RCC 7860 (cell line): Measurements from ENCODE around the gene KAZN.
A peak's percentile ranks its signal among the peaks of the same experiment; 100 is the strongest.
"Not testable (repeated sequence)": the region's sequence is repeated elsewhere in the genome, so short reads cannot be mapped to it uniquely, and the experiment has no call there.

Experiments
- DNase-seq: peaks from one replicate; pipeline ENCODE4 v3.0.0-alpha.2; 2015; ENCODE audit warnings: low spot score
- FAIRE-seq: peaks from 2 replicates; lab custom pipeline; 2012; peaks lifted over from hg19 to GRCh38; lab: Jason Lieb, UNC

KAZN gene

GRCh38 chr1:14962407-14962806 is 363.9 kb downstream of the KAZN start:
- FAIRE-seq (no peak), DNase-seq (no peak)

GRCh38 chr1:14963791-14964710 is 365.6 kb downstream of the KAZN start:
- peak; percentile 29 for DNase-seq
- FAIRE-seq: not testable (repeated sequence)

DNA sequence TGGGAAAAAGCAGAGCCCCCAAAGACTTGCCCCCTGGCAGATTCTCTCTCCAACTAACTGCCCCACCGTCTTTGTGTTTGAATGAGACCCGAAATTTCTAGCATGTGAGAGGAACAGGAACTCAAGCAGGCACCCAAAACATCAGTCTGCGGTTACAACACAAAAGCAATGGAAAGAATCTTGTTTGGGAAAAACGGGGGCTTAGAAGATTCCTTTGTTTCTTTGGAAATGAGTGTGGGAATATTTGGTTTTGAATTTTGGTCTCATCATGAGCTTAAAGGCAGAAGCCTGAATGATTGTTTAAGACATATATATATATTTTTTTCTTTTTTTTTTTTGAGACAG is 366.2 kb downstream of the KAZN start:
- FAIRE-seq (no peak), DNase-seq (no peak)

- peak; percentile 86 for FAIRE-seq
- DNase-seq: peak; percentile 78
These were observed 369.9 kb downstream of the KAZN start for GRCh38 chr1:14968251-14968851.

DNA sequence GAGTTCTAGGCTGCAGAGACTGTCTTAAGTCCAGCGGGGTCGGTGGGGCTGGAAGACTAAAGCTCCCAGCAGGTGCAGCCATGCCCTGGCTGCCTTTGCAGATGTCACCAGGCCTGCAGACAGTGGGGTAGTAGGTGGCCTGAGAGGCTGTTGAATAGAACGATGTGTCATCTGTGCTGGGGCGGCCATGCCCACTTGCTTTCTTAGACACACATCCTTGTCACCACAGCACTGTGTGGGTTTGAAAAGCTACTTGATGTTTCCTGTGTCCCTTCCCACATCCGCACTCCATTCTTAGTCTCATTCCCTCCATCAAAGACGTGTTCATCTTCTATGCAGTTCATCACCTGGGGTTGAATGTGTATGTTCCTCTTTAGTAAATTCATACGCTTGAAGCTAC is 370.5 kb downstream of the KAZN start:
- DNase-seq: peak; percentile 65
- FAIRE-seq: no peak

DNA sequence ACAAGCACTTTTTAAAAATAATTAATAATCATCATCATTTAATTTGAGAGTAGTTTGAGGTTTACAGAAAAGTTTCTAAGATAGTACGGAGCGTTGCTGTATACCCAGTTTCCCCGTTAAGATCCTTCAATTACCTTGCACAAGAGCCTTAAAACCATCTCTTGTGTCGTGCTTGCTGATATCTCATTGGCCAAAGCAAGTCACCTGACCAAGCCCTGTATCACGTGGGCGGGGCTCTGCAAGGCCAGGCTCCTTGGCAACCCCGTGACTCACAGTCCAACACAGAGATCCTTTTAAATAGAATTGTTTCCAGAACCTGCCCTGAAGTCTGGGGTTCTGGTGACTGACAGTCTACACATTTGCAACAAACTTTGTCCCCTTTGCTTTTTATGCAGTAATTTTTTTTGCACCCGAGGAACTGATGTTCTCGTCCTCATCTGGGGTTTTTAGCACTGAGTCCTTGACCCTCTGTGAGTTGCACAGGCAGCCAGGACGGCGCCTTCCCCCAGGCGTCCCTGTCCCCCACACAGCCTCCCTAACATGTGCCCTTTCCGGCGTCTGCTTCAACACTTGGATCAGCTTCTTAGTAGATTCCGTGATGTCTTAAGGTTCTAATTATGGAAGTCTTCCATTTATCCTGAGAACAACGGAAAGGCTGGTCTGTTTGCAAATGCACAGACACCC is 371.8 kb downstream of the KAZN start:
- DNase-seq (peak; percentile 71), FAIRE-seq (peak; percentile 27)

DNA sequence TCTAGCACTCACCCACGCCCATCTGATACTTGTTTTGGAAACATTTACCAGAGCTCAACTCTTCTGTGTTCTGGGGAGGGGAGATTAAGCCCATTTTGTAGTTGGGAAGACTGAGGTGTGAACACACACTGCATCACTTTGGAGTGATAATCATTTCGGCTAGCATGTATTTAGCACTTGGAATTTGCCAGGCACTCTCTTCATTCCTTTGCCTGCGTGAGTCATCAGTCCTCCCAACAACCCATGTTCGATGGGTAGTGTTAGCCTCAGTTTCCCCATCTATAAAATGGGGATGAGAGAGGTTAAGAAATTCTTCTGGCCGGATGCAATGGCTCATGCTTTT is 372.3 kb downstream of the KAZN start:
- DNase-seq (no peak), FAIRE-seq (no peak)

GRCh38 chr1:14971221-14971620 is 372.7 kb downstream of the KAZN start:
- DNase-seq (no peak), FAIRE-seq (no peak)

DNA sequence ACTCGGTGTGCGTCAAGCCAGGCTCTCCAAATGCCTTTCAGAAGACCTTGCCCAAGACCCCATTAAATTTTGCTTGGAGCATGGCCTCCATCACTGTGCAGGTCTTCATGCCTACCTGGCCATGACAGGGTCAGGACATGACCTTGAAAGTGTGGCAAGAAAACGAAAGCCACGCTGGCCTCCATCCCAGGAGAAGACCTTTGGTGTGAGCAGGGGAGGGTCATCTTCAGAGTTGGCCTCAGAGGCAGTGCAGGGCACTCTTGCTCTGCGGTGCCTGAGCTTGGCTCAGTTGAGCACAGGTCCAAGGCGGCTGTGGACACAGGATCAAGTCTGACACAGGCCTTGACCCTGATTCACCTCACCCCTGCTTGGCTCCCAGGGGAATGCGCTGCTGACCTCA is 373.6 kb downstream of the KAZN start:
- no peak for FAIRE-seq
- DNase-seq: no peak

- DNase-seq (no peak), FAIRE-seq (no peak)
These were observed 375.3 kb downstream of the KAZN start for GRCh38 chr1:14973773-14974172.

DNA sequence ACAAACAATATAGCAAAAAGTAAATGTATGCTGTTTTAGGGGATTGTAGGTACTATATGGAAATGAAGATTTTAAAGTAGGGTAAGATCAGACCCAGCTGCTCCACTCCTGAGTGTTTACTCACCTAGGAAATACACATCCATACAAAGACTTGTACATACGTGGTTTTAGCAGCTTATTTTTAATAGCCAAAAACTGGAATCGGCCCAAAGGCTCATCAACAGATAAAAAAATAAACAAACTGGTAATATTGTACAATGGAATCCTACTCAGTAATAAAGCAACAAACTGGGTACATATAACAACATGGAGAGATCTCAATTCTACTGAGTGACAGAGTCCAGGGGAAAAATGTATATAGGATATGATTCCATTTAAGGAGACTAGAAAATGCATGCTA is 375.9 kb downstream of the KAZN start:
- DNase-seq: no peak
- no peak for FAIRE-seq

- DNase-seq: no peak
- no peak for FAIRE-seq
These were observed 376.6 kb downstream of the KAZN start for GRCh38 chr1:14975119-14975518.

GRCh38 chr1:14976256-14976655 is 377.8 kb downstream of the KAZN start:
- peak; percentile 98 for DNase-seq
- FAIRE-seq: peak; percentile 98

GRCh38 chr1:14977338-14977931 is 378.9 kb downstream of the KAZN start:
- FAIRE-seq (peak; percentile 96), DNase-seq (peak; percentile 97)

GRCh38 chr1:14980621-14981218 is 382.2 kb downstream of the KAZN start:
- FAIRE-seq: no peak
- DNase-seq: no peak

GRCh38 chr1:14982029-14982428 is 383.5 kb downstream of the KAZN start:
- DNase-seq: no peak
- no peak for FAIRE-seq

DNA sequence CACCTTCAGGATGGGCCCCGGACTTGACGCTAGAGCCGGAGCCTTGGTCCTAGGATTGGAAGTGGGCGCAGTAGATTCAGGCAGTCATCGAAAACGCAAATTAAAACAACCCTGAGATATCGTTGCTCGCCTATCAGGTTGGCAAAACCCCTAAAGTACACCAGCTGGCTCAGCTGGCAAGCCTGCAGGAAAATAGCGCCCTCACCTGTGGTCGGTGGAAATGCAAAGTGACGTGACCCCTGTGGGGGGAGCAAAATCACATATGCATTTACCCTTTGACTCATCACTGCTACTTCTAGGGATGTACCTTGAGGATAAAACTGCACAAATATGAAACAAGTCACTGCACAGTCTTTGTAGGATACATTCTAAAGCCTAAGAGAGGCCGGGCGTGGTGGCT is 384.8 kb downstream of the KAZN start:
- FAIRE-seq (no peak), DNase-seq (no peak)

GRCh38 chr1:14986168-14986567 is 387.7 kb downstream of the KAZN start:
- no peak for FAIRE-seq
- DNase-seq: no peak

DNA sequence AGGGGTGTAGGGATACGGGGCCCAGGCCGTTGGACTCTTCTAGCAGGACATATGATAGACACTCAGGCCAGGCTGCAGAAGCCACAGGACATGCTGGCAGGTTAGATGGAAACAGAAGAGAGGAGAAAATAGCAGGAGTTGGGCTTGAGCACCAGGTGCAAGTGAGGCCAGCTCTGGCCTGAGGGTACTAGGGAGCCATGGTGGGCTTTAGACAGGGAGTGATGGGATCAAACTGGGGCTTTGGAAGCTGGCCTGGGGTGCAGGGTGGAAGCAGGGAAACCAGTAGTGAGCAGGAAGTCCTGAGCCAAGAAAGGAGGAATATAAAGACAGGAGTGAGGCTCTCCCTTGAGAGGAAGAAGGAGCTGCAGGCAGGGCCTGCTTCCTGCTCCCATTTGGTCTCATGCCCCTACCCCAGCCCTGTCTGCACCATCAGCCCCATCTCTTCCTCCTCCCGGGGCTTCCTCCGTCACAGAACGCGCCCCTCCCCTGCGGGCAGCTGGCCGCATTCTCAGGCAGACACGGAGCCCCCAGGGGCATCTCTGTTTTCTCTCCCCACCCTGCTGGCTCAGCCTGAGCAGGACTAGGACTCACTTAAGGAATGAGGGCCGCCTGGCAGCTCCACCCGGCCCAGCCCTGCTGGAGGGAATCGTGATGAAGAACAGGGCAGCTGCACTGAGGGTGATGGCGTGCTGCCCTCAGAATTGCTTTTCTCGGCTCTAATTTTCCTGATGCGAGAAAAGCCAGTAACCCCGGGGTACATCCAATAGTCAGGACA is 389.5 kb downstream of the KAZN start:
- no peak for FAIRE-seq
- no peak for DNase-seq

DNA sequence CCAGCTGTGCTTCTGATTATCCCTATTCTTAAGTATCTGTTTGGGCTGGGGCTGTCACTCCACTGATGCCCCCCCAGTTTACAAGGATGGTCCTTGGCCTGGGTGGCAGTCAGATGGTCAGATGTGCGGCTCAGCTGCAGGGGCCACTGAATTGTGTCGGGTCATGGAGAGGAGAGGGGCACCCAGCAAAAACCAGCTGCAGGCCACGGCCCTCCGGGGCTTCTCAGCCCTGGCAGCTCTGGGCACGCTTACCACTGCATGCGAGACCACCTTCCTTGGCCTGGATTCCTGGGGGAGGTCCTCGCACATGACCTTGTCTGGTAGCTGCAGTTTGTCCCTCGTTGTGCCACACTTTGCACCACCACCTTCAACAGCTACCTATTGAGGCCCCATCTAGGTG is 390.2 kb downstream of the KAZN start:
- FAIRE-seq: no peak
- no peak for DNase-seq
